Activated CD8-positive, alpha-beta memory T cell treated with anti-CD3 and anti-CD28 coated beads for 48 hours (primary cell): ENCODE results near the gene CLIP4.

Experiments used
- DNase-seq, 3 experiments: peaks; one replicate each; pipeline ENCODE4 v3.0.0-alpha.2; 2020; ENCODE audit warnings: low read depth in 2 of 3, low spot score in 2 of 3

Gene CLIP4

GRCh38 chr2:29186817-29187216, 71.6 kb downstream of the CLIP4 start:
- DNase-seq: no peak

- no peak for DNase-seq
Measured at GRCh38 chr2:29187926-29188325, 72.7 kb downstream of the CLIP4 start.

GRCh38 chr2:29189052-29189451, 73.8 kb downstream of the CLIP4 start:
- no peak for DNase-seq

GRCh38 chr2:29191817-29192216, 76.6 kb downstream of the CLIP4 start:
- no peak for DNase-seq

- DNase-seq: no peak
Measured at GRCh38 chr2:29192526-29192925, 77.3 kb downstream of the CLIP4 start.

- no peak for DNase-seq
Measured at GRCh38 chr2:29193111-29193510, 77.9 kb downstream of the CLIP4 start.

GRCh38 chr2:29193681-29194080, 78.5 kb downstream of the CLIP4 start:
- DNase-seq: no peak

- no peak for DNase-seq
Measured at GRCh38 chr2:29195796-29196195, 80.6 kb downstream of the CLIP4 start.

- peak; percentile 24 to 60 (median 58) for DNase-seq
Measured at GRCh38 chr2:29196792-29197788, 81.9 kb downstream of the CLIP4 start.

- no peak for DNase-seq
Measured at GRCh38 chr2:29201979-29202378, 86.8 kb downstream of the CLIP4 start.

GRCh38 chr2:29202819-29203495, 87.7 kb downstream of the CLIP4 start:
- no peak for DNase-seq

GRCh38 chr2:29206941-29207340, 91.7 kb downstream of the CLIP4 start:
- DNase-seq: no peak

GRCh38 chr2:29207352-29208148, 92.3 kb downstream of the CLIP4 start:
- DNase-seq: no peak

GRCh38 chr2:29209551-29209950, 94.3 kb downstream of the CLIP4 start:
- DNase-seq: no peak

GRCh38 chr2:29212009-29212408, 96.8 kb downstream of the CLIP4 start:
- no peak for DNase-seq

- DNase-seq: no peak
Measured at GRCh38 chr2:29213888-29214291, 98.7 kb downstream of the CLIP4 start.

GRCh38 chr2:29215073-29215472, 99.9 kb downstream of the CLIP4 start:
- DNase-seq: no peak

GRCh38 chr2:29215739-29216608, 100.8 kb downstream of the CLIP4 start:
- DNase-seq: no peak

- DNase-seq: no peak
Measured at GRCh38 chr2:29216609-29216909, 101.3 kb downstream of the CLIP4 start.

GRCh38 chr2:29218071-29218470, 102.9 kb downstream of the CLIP4 start:
- DNase-seq: no peak
